GM13976 (cell line): Measurements from ENCODE around the gene SUSD3.

Experiments used
- DNase-seq: peaks from one replicate; pipeline ENCODE4 v3.0.0; 2012; ENCODE audit warnings: low spot score
- in situ Hi-C: fragments of 300-500 bp; cut with MboI; formaldehyde crosslinking; loops from one replicate; pipeline ENCODE4 v1.12.0; 2022; ENCODE audit warnings: low sequenced_read_pairs, mixed read lengths, inconsistent platforms; ENCODE audit not compliant: unreplicated experiment
- TF ChIP-seq, protein P1 (sequence below): IDR thresholded peaks from 2 replicates; pipeline ENCODE4 v1.5.1; 2012; ENCODE audit warnings: borderline replicate concordance, mild to moderate bottlenecking; ENCODE audit not compliant: insufficient read depth; ENCODE audit errors: extremely low read depth, missing control alignments, control extremely low read depth

The SUSD3 gene

DNA sequence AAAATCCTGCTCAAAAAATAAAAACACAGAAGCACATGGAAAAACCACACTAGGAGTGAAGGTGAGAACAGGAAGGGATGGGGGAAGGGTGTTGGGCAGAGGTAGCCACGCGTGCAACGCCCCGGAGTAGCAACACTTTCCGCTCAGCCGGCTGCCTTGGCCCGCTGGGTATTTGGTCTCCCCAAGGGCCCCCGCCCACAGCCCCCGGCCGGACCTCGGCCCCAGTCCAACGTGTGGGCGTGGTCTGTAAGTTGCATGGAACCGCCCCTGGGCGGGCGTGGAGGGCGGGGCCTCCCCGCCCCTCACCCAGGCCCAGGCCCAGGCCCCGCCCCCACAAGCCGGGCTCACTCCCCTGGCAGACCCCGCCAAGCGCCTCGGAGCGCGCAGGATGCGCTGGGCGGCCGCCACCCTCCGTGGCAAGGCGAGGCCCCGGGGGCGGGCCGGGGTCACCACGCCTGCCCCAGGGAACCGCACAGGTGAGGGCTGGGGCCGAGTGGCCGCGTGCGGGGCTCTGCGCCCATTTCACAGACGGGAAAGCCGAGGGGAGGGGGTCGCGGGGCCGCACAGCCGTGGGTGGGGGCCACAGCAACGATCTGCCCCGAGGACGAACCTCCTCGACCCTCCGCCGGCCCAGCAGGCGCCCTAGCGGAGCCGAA lies at the start of gene SUSD3:
Gene SUSD3 (plus strand): TSS at position 347 of the 656 bp plus-strand sequence. CDS start 42 bp downstream, at position 389.
- in situ Hi-C loops: no loop called here
- peak; percentile 95 for DNase-seq

DNA sequence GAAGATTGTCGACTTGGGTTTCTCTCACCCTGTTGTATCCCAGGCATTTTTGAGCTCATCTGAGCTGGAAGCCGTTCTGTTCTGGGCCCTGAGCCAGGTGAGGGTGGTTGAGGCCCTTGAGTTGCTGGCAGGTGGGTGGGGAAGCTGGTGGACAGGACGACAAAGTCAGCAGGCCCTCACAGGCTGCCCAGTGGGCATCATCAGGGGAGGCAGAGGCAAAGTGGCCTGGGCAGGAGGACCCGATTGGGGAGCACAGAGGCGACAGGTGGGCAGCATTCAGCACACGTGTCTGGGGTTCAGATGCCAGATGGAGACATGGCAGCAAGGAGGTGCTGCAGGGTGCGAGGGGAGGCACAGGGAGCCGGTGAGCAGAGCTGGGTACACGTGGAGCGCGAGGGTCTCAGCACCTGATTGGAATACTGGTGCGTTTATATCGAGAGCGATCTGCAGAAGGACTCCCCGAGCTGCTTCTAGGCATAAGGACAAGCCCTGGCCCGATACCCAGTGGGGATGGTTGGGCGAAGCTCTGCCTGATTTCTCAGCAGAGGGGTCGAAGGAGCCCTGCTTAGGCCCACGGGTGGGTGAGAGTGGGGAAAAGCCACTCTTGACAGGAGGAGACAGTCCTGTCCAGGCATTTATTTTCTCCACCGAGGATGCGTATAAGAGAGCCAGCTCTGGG lies 49.0 kb upstream of the SUSD3 start:
- DNase-seq: no peak
- TF ChIP-seq, protein P1, sequence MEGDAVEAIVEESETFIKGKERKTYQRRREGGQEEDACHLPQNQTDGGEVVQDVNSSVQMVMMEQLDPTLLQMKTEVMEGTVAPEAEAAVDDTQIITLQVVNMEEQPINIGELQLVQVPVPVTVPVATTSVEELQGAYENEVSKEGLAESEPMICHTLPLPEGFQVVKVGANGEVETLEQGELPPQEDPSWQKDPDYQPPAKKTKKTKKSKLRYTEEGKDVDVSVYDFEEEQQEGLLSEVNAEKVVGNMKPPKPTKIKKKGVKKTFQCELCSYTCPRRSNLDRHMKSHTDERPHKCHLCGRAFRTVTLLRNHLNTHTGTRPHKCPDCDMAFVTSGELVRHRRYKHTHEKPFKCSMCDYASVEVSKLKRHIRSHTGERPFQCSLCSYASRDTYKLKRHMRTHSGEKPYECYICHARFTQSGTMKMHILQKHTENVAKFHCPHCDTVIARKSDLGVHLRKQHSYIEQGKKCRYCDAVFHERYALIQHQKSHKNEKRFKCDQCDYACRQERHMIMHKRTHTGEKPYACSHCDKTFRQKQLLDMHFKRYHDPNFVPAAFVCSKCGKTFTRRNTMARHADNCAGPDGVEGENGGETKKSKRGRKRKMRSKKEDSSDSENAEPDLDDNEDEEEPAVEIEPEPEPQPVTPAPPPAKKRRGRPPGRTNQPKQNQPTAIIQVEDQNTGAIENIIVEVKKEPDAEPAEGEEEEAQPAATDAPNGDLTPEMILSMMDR: no peak
- in situ Hi-C loops: no loop called here

More for the DNA sequence above, at the start of gene SUSD3:
- TF ChIP-seq, protein P1: no peak

DNA sequence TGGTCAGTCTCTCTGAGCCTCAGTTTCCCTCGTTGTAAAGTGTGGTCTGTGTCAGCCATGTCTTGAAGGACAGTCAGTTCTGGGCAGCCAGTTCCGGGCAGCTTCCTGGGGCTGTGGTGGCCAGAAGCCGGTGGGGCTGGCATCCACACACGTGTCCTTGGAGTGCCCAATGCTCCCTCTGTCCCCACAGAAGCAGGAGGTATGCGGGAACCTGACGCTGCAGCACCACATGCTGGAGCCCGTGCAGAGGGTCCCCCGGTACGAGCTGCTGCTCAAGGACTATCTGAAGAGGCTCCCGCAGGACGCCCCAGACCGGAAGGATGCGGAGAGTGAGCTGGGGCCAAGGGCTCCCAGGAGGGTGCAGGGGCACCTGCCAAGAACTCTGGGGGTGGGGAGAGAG lies 48.4 kb upstream of the SUSD3 start:
- TF ChIP-seq, protein P1: no peak
- in situ Hi-C loops: no loop called here
- DNase-seq: peak; percentile 13

DNA sequence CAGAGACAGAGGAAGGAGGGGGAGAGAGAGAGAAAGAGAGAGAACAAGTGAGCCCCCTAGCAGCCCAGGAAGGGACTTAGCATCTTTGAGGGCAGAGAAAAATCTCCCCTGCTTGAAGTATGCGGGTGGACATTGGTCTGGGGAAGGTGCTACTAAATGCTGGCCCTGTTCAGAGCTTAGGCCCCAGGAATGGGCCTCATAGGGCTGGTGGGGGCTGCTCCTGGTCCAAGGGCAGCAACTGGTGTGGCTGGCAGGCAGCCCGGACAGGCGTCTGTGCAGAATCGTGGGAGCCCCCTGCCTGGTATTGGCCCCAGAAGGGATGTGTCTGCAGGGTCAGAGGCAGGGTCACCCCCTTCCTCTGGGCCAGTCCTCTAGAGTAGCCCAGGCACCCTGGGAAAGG lies 47.8 kb upstream of the SUSD3 start:
- in situ Hi-C loops: no loop called here
- TF ChIP-seq, protein P1: no peak
- peak; percentile 13 for DNase-seq

DNA sequence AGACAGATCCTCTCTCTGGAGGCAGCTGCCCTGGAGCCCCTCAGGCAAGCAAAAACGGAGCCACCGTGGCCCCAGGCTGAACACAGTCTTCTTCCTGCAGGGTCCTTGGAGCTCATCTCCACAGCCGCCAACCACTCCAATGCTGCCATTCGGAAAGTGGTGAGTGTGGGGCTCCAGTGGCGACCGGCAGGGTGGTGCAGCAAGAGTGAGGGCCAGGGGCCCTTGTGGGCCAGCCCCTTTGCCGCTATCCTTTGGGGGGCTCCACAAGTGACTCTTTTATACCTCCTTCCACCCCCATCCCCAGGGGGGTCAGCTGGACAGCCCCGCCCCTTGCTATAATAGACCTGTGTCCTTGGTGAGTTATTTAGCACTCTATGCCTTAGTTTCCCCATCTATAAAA lies 47.4 kb upstream of the SUSD3 start:
- TF ChIP-seq, protein P1: no peak
- no peak for DNase-seq
- in situ Hi-C loops: no loop called here

DNA sequence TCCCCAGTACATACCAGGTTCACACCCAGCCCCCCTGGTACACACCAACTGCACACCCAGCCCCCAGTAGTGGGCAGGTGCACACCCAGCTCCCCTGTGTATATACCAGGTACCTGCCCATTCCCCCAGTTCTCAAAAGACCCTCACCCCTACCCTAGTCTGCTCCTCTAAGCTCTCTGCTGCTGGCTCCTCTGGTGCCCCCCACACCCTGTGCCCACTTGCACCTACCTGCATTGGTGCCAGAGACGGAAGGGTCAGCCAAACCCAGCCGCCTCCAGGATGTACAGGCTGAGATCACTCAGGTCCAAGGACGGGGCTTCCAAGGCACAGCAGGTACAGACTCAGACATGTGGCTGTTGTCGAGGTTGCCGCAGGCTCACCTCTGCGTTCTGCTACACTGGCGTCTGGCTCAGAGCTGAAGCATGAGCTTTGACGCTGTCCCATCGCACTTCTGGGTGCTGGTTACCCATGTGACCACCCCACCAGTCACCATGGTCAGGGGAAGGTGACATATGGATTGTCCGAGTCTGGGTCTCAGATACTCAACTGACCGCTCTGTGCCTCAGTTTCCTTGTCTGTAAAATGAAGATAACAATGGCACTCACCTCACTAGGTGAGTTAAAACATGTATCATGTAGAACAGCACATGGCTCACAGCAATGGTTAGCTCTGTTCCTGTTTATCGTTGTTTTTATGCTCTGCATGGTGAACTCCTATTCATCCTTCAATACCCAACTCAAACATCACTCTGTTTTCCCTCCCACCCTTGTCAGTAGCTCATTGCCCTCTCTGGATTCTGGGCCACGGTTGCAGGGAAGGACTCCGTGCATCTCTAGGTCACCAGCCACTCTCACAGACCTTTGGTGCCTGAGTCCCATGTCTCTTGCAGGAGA lies 45.3 kb upstream of the SUSD3 start:
- in situ Hi-C loops: no loop called here
- DNase-seq: no peak
- TF ChIP-seq, protein P1: no peak
